Endothelial cell of umbilical vein (primary cell): ENCODE data around the gene YIPF1.

ENCODE experiments used
- EZH2 ChIP-seq: IDR thresholded peaks from 2 replicates; pipeline ENCODE4 v1.6.1; 2012; ENCODE audit warnings: borderline replicate concordance, low read depth, mild to moderate bottlenecking, moderate library complexity, low read length, inconsistent platforms; ENCODE audit not compliant: severe bottlenecking
- GATA2 ChIP-seq: IDR thresholded peaks from 2 replicates; pipeline ENCODE4 v1.7.0; 2011; ENCODE audit warnings: low read depth, mild to moderate bottlenecking, moderate library complexity, mixed read lengths, low read length; ENCODE audit not compliant: insufficient read length, insufficient read depth
- MAX ChIP-seq: IDR thresholded peaks from 2 replicates; pipeline ENCODE4 v1.6.1; 2011; ENCODE audit not compliant: insufficient read depth, insufficient read length
- POLR2A ChIP-seq: IDR thresholded peaks from 2 replicates; pipeline ENCODE4 v1.6.1; 2012; ENCODE audit warnings: low read depth, mild to moderate bottlenecking, control low read depth, low read length
- POLR2AphosphoS5 ChIP-seq: IDR thresholded peaks from 2 replicates; pipeline ENCODE4 v1.6.1; 2012; ENCODE audit warnings: low read depth, mild to moderate bottlenecking, control low read depth, low read length, moderate library complexity; ENCODE audit not compliant: insufficient read depth
- TF ChIP-seq, protein P1 (sequence below), 2 donors: IDR thresholded peaks; 1 replicate in 1 of 2; 2 replicates in 1 of 2; pipeline ENCODE4 v1.5.1; 2011; ENCODE audit warnings: low read length in 2 of 2, mild to moderate bottlenecking in 2 of 2, moderate library complexity in 2 of 2, control low read depth in 1 of 2, inconsistent platforms in 1 of 2, low read depth in 1 of 2; ENCODE audit not compliant: insufficient read depth in 1 of 2; ENCODE audit errors: extremely low read depth in 1 of 2

DNA sequence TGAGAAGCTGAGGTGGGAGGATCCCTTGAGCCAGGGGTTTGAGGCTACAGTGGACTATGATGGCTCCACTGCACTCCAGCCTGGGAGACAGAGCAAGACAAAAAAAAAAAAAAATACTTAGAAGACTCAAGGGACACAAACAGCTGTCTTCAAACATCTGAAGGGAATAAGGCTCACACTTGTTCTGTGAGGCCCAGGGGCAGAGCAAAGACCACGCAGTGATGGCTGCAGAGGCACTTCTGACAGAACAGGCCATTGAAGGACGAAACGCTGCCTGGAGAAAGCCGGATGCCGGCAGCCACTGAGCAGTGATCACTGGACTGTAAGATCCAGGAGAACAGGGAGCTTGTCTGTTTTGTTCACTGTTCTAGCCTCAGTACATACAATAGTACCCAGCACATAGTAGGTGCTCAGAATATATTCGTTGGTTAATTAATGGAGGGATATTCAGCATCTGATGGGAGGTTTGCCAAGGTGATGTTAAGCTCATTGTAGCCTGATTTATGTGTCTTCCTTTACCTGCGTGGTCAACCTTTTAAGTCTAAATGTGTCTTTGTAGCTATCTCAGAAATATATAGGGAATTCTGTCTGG lies 39.4 kb downstream of the YIPF1 start:
- TF ChIP-seq, protein P1, sequence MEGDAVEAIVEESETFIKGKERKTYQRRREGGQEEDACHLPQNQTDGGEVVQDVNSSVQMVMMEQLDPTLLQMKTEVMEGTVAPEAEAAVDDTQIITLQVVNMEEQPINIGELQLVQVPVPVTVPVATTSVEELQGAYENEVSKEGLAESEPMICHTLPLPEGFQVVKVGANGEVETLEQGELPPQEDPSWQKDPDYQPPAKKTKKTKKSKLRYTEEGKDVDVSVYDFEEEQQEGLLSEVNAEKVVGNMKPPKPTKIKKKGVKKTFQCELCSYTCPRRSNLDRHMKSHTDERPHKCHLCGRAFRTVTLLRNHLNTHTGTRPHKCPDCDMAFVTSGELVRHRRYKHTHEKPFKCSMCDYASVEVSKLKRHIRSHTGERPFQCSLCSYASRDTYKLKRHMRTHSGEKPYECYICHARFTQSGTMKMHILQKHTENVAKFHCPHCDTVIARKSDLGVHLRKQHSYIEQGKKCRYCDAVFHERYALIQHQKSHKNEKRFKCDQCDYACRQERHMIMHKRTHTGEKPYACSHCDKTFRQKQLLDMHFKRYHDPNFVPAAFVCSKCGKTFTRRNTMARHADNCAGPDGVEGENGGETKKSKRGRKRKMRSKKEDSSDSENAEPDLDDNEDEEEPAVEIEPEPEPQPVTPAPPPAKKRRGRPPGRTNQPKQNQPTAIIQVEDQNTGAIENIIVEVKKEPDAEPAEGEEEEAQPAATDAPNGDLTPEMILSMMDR (IDR thresholded peaks at IDR 0.05; ENCODE audit: extremely low read depth in 1 of 2, insufficient read depth in 1 of 2, low read depth in 1 of 2, low read length in 2 of 2), result no peak
- TF ChIP-seq GATA2 (no peak), POLR2A (no peak), EZH2 (no peak), MAX (no peak), POLR2AphosphoS5 (no peak)
